Nephron (organoid): ENCODE results near the gene ATP6V0C.

Source experiments
- H3K27ac Mint-ChIP-seq, 3 experiments: 2 replicates each; pipeline ENCODE4 v1.8.0; 2020; ENCODE audit warnings: mixed read lengths in 3 of 3, mild to moderate bottlenecking in 2 of 3, moderate library complexity in 1 of 3
- H3K27me3 Mint-ChIP-seq: 2 replicates; pipeline ENCODE4 v1.8.0; 2021; ENCODE audit warnings: low read depth, mild to moderate bottlenecking, moderate library complexity, mixed read lengths
- H3K36me3 Mint-ChIP-seq: 2 replicates; pipeline ENCODE4 v1.8.0; 2020; ENCODE audit warnings: low read depth, mixed read lengths
- H3K4me1 Mint-ChIP-seq: 2 replicates; pipeline ENCODE4 v1.8.0; 2020; ENCODE audit warnings: mixed read lengths
- H3K4me3 Mint-ChIP-seq, 3 experiments: 2 replicates each; pipeline ENCODE4 v1.8.0; 2020; ENCODE audit warnings: mild to moderate bottlenecking in 3 of 3, mixed read lengths in 3 of 3, moderate library complexity in 2 of 3
- H3K9me3 Mint-ChIP-seq: 2 replicates; pipeline ENCODE4 v1.8.0; 2020; ENCODE audit warnings: mixed read lengths
- CTCF ChIP-seq, 3 experiments: fragments of 200-600 bp; sonication (generic); IDR thresholded peaks; one replicate each; pipeline ENCODE4 v1.5.0; 2021; ENCODE audit warnings: antibody characterized with exemption in 3 of 3; ENCODE audit not compliant: unreplicated experiment in 3 of 3

Gene ATP6V0C

GRCh38 chr16:2482708-2483534 is 30.8 kb upstream of the ATP6V0C start:
- H3K27me3 Mint-ChIP-seq = no peaks in the 10 kb centered on the region
- H3K4me3 Mint-ChIP-seq = peak overlapping the region; percentile 18 to 47 (median 36)
- peak overlapping the region; percentile 44 to 91 (median 76) for H3K27ac Mint-ChIP-seq
- H3K9me3 Mint-ChIP-seq = no peaks in the 10 kb centered on the region
- no peak for TF ChIP-seq CTCF (IDR thresholded peaks at IDR 0.05; ENCODE audit: unreplicated experiment in 3 of 3)
- H3K4me1 Mint-ChIP-seq = peaks cover 63% of the 10 kb centered on the region
- H3K36me3 Mint-ChIP-seq = no peaks in the 10 kb centered on the region

- peak overlapping the region in 1 of 3 experiments; percentile 47 for H3K4me3 Mint-ChIP-seq
- H3K36me3 Mint-ChIP-seq = no peaks in the 10 kb centered on the region
- TF ChIP-seq CTCF (IDR thresholded peaks at IDR 0.05; ENCODE audit: unreplicated experiment in 3 of 3) = no peak
- H3K27me3 Mint-ChIP-seq = no peaks in the 10 kb centered on the region
- no peaks in the 10 kb centered on the region for H3K9me3 Mint-ChIP-seq
- peak overlapping the region; percentile 71 to 91 (median 85) for H3K27ac Mint-ChIP-seq
- H3K4me1 Mint-ChIP-seq = peaks cover 62% of the 10 kb centered on the region
These were observed 29.5 kb upstream of the ATP6V0C start for GRCh38 chr16:2483939-2484897.

- no peak for TF ChIP-seq CTCF (IDR thresholded peaks at IDR 0.05; ENCODE audit: unreplicated experiment in 3 of 3)
- no peaks in the 10 kb centered on the region for H3K36me3 Mint-ChIP-seq
These were observed 28.7 kb upstream of the ATP6V0C start for GRCh38 chr16:2484898-2485508.

GRCh38 chr16:2485811-2486507 is 27.8 kb upstream of the ATP6V0C start:
- no peak for TF ChIP-seq CTCF (IDR thresholded peaks at IDR 0.05; ENCODE audit: unreplicated experiment in 3 of 3)
- Mint-ChIP-seq H3K27me3 (no peaks in the 10 kb centered on the region), H3K4me1 (peaks cover 62% of the 10 kb centered on the region), H3K9me3 (no peaks in the 10 kb centered on the region), H3K27ac (no peak overlapping the region), H3K36me3 (no peaks in the 10 kb centered on the region), H3K4me3 (no peak overlapping the region)

More at GRCh38 chr16:2484898-2485508, 28.7 kb upstream of the ATP6V0C start:
- Mint-ChIP-seq H3K27ac (peak overlapping the region; percentile 57 to 91 (median 71)), H3K4me1 (peaks cover 62% of the 10 kb centered on the region), H3K9me3 (no peaks in the 10 kb centered on the region), H3K27me3 (no peaks in the 10 kb centered on the region), H3K4me3 (no peak overlapping the region)
